Stimulated activated CD4-positive, alpha-beta T cell treated with anti-CD3 and anti-CD28 coated beads, Interleukin-12 subunit alpha, Interleukin-12 subunit beta, amount 100 ng/mL, for 48 hours (primary cell): ENCODE results near the gene OMA1.
A peak's percentile ranks its signal among the peaks of the same experiment; 100 is the strongest.
"Not testable (repeated sequence)": the region's sequence is repeated elsewhere in the genome, so short reads cannot be mapped to it uniquely, and the experiment has no call there.

Source experiments
- DNase-seq, 3 donors: peaks; one replicate each; pipeline ENCODE4 v3.0.0-alpha.2; 2020; ENCODE audit warnings: low read depth in 2 of 3, low spot score in 1 of 3

OMA1 gene

GRCh38 chr1:58546520-58547308 is at the start of gene OMA1:
Gene OMA1, minus strand, starts transcription at chr1:58546726. Its CDS starts 7,432 bp downstream, at chr1:58539294.
- peak; percentile 95 to 97 (median 96) for DNase-seq

- no peak for DNase-seq
These were observed 48.0 kb upstream of the OMA1 start for GRCh38 chr1:58594546-58594945.

GRCh38 chr1:58592522-58593134 is 46.1 kb upstream of the OMA1 start:
- no peak for DNase-seq

DNA sequence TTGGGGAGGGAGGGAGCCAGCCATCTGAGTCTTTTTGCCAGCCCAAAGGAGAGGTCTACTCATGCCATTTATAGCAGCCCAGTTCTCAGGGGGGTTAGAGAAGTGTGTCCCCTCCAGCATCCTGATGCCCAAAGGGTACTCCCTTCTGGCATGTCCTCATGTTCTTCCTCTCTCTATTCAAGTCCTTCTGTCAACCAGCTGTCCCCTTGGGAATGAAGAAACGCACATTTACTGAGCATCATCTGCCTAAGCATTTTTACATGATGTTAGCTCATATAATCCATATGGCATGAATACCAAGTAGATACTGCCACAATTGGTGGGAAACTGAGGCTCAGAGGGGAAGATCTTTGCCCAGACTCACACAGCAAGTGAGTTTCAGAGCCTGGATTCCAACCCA is 45.3 kb upstream of the OMA1 start:
- no peak for DNase-seq

DNA sequence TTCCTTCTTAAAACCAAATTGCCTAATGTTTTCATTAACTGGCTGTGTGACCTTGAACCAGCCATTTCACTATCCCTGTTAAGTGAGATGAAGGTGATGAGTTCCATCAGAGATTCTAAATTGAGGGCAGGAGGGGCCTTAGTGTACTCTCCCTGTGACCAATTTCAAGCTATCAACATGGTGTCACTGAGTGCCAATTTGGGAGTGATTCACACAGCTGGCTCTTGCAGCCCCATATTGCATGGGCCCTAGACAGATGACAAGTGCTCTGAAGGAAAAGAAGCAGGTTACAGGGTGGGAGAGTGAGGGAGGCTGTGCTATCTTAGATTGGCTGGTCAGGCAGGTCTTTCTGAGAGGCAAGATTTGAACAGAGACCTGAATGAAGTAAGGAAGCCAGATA is 43.5 kb upstream of the OMA1 start:
- no peak for DNase-seq

- no peak for DNase-seq
These were observed 41.9 kb upstream of the OMA1 start for GRCh38 chr1:58588396-58588795.

- no peak for DNase-seq
These were observed 41.1 kb upstream of the OMA1 start for GRCh38 chr1:58587667-58588066.

DNA sequence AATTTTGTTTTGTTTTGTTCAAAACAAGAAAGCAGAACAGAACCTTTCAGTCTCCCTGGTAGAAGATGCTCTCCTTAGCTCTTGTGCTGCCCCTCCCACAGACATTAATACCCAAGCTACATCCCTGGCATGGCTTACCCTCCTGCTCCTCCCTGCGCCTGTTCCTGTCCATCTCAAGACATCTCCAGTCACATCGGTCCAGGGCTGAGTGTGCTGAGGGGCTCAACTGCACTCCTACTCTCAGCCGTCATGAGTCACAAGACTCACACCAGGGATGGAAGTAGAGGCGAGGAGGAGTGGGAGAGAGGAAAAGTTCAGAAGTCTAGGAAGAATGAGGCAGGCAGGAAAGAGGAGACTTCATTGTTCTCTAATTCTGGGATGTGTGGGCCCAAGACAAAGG is 39.7 kb upstream of the OMA1 start:
- DNase-seq, result no peak

DNA sequence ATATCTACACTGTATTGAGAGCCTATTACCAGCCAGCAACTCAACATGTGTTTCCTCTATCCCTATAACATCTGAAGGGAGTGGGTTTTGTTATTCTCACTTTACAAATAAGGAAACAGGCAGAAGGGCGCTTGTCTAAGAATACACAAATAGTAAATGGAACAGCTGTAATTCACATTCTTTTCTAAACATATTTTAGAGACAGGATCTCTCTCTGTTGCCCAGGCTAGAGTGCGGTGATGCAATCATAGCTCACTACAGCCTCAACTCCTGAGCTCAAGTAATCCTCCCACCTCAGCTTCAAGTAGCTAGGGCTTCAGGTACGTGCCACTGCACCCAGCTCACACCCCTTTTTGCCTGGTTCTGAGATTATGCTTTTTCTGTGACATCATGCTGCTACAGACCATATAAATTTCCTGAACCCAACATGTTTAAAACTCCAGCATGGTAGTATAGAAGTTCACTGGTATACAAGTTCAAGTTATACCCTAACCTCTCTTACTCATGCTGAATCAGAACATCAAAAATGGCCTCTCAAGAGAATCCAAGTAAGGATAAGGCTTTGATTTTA is 39.1 kb upstream of the OMA1 start:
- no peak for DNase-seq

- DNase-seq, result no peak
These were observed 38.6 kb upstream of the OMA1 start for GRCh38 chr1:58585166-58585565.

GRCh38 chr1:58584082-58584895 is 37.8 kb upstream of the OMA1 start:
- no peak for DNase-seq

- no peak for DNase-seq
These were observed 37.0 kb upstream of the OMA1 start for GRCh38 chr1:58583496-58583895.

DNA sequence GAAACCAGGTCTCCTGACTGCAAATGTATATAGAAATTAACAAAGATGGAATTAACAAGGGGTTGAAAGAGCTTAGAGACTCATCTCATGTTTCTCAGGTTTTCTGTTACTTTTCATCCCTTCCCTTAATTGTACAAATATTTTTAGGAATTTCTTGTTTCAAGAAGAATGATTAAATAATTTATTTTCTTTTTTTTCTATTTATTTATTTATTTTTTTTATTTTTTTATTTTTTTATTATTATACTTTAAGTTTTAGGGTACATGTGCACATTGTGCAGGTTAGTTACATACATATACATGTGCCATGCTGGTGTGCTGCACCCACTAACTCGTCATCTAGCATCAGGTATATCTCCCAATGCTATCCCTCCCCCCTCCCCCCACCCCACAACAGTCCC is 35.6 kb upstream of the OMA1 start:
- not testable (repeated sequence) for DNase-seq

GRCh38 chr1:58581641-58582040 is 35.1 kb upstream of the OMA1 start:
- DNase-seq, result no peak

GRCh38 chr1:58580186-58580585 is 33.7 kb upstream of the OMA1 start:
- DNase-seq, result no peak

- no peak for DNase-seq
These were observed 31.1 kb upstream of the OMA1 start for GRCh38 chr1:58577654-58578030.

- DNase-seq, result no peak
These were observed 30.5 kb upstream of the OMA1 start, which contains the start of gene TACSTD2 for GRCh38 chr1:58576727-58577653. Gene TACSTD2, minus strand, starts transcription at chr1:58577252. Its CDS starts 96 bp downstream, at chr1:58577156.

DNA sequence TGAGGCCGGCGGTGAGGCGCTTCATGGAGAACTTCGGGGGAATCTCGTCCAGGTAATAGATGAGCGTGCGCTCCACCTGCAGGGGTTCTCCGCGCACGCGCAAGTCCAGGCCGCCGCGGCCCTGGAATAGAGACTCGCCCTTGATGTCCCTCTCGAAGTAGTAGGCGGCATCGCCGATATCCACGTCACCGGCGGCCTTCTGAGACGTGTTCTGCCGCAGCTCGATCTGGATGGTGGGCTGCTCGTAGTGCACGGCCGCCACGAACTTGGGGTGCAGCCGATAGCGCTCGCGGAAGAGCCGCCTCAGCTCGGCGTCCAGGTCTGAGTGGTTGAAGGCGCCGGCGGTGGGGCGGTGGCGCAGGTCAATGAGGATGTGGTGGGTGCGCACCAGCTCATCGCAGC is 29.8 kb upstream of the OMA1 start:
- DNase-seq, result no peak

DNA sequence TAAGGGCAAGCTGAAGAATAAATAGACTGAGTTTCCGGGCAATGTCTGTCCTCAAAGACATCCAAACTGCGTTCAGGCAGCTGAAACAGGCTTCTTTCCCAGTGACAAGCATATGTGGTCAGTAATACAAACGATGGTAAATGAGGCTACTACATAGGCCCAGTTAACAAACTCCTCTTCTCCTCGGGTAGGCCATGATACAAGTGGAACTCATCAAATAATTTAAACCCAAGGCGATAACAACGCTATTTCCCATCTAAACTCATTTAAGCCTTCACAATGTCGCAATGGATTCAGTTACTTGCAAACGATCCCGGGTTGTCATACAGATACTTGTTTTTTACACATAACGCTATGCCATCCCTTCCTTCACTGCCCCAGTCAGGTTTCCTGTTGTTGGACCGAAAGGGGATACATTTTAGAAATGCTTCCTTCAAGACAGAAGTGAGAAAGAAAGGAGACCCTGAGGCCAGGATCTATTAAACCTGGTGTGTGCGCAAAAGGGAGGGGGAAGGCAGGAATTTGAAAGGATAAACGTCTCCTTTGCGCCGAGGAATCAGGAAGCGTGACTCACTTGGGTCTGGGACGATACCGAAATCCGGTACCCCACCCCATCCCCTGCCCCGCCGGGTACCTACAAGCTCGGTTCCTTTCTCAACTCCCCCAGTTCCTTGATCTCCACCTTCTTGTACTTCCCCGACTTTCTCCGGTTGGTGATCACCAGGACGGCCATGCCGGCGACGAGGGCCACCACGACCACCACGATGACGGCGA is 29.2 kb upstream of the OMA1 start:
- no peak for DNase-seq

DNA sequence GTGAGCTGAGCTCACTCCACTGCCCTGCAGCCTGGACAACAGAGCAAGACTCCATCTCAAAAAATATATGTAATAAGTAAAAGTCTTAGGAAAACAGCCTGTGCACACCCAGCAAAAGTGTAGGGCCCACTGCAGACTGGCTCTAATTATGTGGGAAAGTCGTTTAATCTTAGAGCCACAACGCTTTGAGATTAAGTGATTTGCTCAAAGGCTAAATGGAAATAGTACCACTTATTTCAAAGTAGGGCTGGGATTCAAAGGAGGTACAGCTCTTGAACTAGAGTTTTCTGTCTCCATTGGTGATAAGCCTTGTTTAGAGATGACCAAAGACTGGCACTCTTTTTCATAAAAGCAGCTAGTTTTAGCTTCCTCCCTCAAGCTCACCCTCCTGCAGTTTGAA is 28.3 kb upstream of the OMA1 start:
- DNase-seq, result no peak
